SU-DHL-6 (cell line): ENCODE measurements around the gene NCMAP.

ENCODE experiments used
- EZH2phosphoT487 ChIP-seq: fragments of 200-600 bp; sonication (generic), shearing (Covaris generic); conservative IDR thresholded peaks from 2 replicates; pipeline ENCODE4 v1.6.1; 2018; ENCODE audit warnings: mild to moderate bottlenecking, antibody characterized with exemption, low read length, moderate library complexity, mixed read lengths
- TF ChIP-seq, protein P1 (sequence below): fragments of 200-600 bp; sonication (generic); IDR thresholded peaks from one replicate; pipeline ENCODE4 v1.5.1; 2017; ENCODE audit warnings: antibody characterized with exemption, mild to moderate bottlenecking, low read length, moderate library complexity; ENCODE audit not compliant: insufficient read depth, poor library complexity, severe bottlenecking

DNA sequence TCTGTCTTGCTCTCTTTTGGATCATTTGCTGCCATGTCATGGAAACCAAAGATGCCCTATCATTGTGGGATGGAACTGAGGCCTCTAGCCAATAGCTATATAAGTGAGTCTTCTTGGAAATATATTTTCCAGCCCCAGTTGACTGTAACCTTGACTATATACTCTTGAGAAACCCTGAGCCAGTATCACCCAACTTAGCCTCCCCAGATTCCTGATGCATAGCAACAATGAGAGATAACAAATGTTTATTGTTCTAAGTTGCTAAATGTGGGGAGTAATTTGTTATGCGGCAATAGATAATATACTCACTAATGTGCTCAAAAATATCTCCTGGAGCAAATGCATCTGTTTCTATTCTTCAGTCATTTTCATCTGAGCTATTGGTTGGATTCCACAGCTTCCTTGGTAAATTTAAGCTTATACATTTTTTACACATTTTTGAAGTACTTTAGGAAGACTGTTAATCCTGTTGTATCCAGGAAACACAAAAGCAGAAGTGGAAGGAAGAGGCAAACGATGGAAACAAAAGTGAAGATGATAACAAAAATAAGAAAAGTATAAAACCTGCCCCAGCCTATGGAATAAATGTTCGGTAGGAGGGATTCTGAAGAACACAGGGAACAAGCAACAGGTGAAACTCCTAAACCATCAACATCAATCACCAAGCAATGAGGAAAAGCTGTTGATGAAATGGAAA, 80.9 kb downstream of the NCMAP start:
- TF ChIP-seq, protein P1, sequence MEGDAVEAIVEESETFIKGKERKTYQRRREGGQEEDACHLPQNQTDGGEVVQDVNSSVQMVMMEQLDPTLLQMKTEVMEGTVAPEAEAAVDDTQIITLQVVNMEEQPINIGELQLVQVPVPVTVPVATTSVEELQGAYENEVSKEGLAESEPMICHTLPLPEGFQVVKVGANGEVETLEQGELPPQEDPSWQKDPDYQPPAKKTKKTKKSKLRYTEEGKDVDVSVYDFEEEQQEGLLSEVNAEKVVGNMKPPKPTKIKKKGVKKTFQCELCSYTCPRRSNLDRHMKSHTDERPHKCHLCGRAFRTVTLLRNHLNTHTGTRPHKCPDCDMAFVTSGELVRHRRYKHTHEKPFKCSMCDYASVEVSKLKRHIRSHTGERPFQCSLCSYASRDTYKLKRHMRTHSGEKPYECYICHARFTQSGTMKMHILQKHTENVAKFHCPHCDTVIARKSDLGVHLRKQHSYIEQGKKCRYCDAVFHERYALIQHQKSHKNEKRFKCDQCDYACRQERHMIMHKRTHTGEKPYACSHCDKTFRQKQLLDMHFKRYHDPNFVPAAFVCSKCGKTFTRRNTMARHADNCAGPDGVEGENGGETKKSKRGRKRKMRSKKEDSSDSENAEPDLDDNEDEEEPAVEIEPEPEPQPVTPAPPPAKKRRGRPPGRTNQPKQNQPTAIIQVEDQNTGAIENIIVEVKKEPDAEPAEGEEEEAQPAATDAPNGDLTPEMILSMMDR, result no peak
- no peak for TF ChIP-seq EZH2phosphoT487
